EH (cell line): Measurements from ENCODE around the gene PXN.

ENCODE experiments used
- DNase-seq: peaks from one replicate; pipeline ENCODE4 v3.0.0-alpha.2; 2015; ENCODE audit warnings: low read depth

Gene PXN

GRCh38 chr12:120172053-120172452, 93.5 kb downstream of the PXN start:
- DNase-seq, result no peak

GRCh38 chr12:120170631-120171030, 94.9 kb downstream of the PXN start:
- DNase-seq, result no peak

GRCh38 chr12:120169946-120170345, 95.6 kb downstream of the PXN start:
- peak; percentile 14 for DNase-seq

- DNase-seq, result no peak
Measured at GRCh38 chr12:120168337-120168736, 97.2 kb downstream of the PXN start.

- peak; percentile 41 for DNase-seq
Measured at GRCh38 chr12:120167529-120168095, 97.9 kb downstream of the PXN start.

- no peak for DNase-seq
Measured at GRCh38 chr12:120164293-120164692, 101.2 kb downstream of the PXN start.

- no peak for DNase-seq
Measured at GRCh38 chr12:120162763-120163162, 102.8 kb downstream of the PXN start.

GRCh38 chr12:120161852-120162251, 103.7 kb downstream of the PXN start:
- DNase-seq, result no peak
